ENCODE results near the gene CLCN3.
A peak's percentile ranks its signal among the peaks of the same experiment; 100 is the strongest.

The CLCN3 gene

DNA sequence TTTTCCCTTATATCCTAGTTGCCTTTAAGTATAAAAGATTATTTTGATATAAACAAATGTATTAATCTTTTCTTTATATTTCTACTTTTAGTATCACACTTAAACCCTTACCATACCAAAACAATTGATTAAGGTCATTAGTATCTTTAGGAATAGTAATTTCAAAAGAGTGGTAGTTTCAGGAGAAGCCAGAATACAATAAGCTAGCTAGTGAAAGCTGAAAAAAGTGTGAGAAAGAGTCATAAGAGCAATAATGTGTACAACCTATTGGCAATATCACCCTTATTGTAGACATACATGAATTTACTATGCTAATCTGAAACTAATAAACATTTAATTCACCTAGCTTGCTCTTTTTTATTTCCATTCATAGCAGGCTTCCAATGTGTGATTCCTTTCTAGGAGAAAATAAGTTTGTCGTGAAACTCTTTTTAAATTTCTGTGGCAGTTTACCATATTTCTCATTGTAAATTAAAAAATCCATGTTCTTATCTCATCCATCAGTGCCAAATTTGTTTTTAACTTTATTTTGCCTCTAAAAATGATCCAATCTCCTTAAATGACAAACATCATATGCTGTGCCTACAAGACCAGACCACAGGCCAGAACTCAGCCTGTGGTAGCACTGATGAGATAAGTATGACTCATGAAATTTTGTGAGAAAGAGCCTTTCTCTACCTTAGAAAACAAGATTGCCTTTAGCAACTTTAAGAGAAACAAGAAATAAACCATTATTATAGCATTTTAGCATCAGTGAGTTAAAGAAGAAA lies 16.1 kb upstream of the CLCN3 start:
- peaks cover 4% of the 10 kb centered on the region in 2 donors for H3K36me3 ChIP-seq (ENCODE audit: control insufficient read depth in 1 of 2, insufficient read depth in 2 of 2, low read length in 2 of 2)
- no peak overlapping the region for H3K4me3 ChIP-seq (ENCODE audit: low read depth in 1 of 2, low read length in 2 of 2)
- no peak overlapping the region for H3K27ac ChIP-seq (ENCODE audit: low read length)

DNA sequence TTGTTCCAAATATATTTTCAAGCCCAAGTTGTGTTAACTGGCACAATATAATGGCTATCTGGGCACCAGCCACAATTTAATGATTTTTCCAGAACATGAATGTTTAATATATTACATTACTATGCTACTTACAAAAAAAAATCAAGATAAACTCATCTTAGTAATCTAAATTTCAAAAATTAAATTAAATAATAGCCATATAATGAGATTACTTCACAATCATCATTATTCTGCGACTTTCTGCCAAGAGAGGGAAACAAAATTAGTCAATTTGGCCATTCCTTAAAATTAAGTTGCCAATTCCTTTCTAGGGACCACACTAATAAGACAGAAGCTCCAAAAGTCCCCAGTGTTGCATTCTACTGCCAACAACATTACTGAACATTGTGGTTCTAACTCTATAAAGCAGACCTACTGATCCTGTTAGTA lies 15.5 kb upstream of the CLCN3 start:
- H3K27me3 ChIP-seq (ENCODE audit: low read depth, low read length): no peaks in the 10 kb centered on the region
- peaks cover 0 to 3% of the 10 kb centered on the region in 2 donors for H3K4me1 ChIP-seq (ENCODE audit: control insufficient read depth in 1 of 2, insufficient read depth in 2 of 2, low read length in 2 of 2)
- peaks cover 4% of the 10 kb centered on the region in 2 donors for H3K36me3 ChIP-seq (ENCODE audit: control insufficient read depth in 1 of 2, insufficient read depth in 2 of 2, low read length in 2 of 2)
- H3K4me3 ChIP-seq (ENCODE audit: low read depth in 1 of 2, low read length in 2 of 2): no peak overlapping the region
- H3K27ac ChIP-seq (ENCODE audit: low read length): peak overlapping the region; percentile 6
- no peaks in the 10 kb centered on the region for H3K9me3 ChIP-seq (ENCODE audit: control insufficient read depth in 1 of 2, low read length in 2 of 2)

More for the DNA sequence above, 16.1 kb upstream of the CLCN3 start:
- Histone ChIP-seq H3K4me1 (ENCODE audit: control insufficient read depth in 1 of 2, insufficient read depth in 2 of 2, low read length in 2 of 2) (peaks cover 0 to 3% of the 10 kb centered on the region in 2 donors), H3K9me3 (ENCODE audit: control insufficient read depth in 1 of 2, low read length in 2 of 2) (no peaks in the 10 kb centered on the region), H3K27me3 (ENCODE audit: low read depth, low read length) (no peaks in the 10 kb centered on the region)

DNA sequence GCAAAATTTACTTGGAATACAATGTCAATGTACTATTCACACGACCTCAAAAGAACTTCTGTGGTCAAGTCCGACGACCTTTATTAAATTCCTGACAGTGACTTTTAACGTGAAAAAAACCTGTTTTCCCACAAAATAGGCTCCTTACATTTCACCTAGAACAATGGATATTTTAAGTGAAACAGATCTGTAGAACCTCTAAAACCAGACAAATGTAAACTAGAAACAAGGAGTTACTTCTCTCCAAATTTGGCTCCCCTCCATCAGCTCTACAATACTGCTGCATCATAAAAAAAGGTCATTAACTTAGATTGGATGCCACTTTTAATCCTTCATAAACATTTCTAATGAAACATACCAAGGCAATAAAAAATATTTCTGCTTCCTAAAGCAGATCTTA lies 9.2 kb upstream of the CLCN3 start:
- H3K27me3 ChIP-seq (ENCODE audit: low read depth, low read length): no peaks in the 10 kb centered on the region

DNA sequence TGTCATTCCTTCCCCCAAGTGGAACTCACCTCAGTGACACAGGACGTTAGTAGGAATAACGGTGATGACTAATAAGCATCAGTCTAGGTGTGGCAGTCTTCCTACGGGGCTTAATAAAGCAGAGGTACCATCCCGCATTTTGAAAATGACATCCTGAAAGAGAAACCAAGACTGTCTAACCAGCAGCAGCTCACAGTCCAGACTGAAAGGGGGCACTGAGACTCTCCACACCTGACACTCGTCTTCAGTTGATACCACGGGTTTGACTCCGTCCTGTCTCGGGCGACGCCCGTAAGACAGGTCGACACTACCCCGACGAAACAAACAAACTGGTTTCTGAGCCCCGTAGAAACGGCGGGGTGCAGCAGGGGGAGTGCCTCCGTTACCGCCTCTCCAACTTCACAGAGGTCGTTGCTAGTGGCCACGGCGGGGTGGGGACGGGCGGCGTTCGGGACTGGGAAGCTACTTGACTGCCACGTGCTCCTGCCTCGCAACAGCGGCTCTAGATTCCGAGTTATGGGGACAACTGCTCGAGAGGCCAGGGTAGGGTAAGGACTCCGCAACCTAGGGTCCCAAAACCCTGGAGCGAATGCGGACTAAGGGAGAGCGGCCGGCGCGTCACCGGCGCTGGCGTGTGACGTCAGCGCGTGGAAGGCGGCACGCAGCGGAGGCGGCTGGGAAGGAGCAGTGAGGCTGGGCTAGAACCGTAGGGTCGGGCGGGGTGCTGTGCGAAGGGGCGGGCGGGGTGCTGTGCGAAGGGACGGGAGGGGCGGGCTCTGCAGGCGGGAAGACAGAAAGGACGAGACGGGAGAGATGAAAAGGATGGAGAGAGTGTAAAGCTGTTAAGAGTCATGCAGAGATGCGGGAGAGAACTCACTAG lies 8.1 kb upstream of the CLCN3 start, which contains the start of gene NEK1:
Gene NEK1 (minus strand): TSS at position 593 of the 880 bp plus-strand sequence. CDS start 9,953 bp downstream, outside the sequence.
- peak within 1 kb of the TSS; percentile 94 for H3K27ac ChIP-seq (ENCODE audit: low read length)
- H3K4me1 ChIP-seq (ENCODE audit: control insufficient read depth in 1 of 2, insufficient read depth in 2 of 2, low read length in 2 of 2): peaks cover 4 to 19% of the 10 kb centered on the region in 2 donors
- H3K9me3 ChIP-seq (ENCODE audit: control insufficient read depth in 1 of 2, low read length in 2 of 2): no peaks in the 10 kb centered on the region
- no peaks in the 10 kb centered on the region for H3K27me3 ChIP-seq (ENCODE audit: low read depth, low read length)
- H3K4me3 ChIP-seq (ENCODE audit: low read depth in 1 of 2, low read length in 2 of 2): peak within 1 kb of the TSS; percentile 87 to 100
- H3K36me3 ChIP-seq (ENCODE audit: control insufficient read depth in 1 of 2, insufficient read depth in 2 of 2, low read length in 2 of 2): no peaks in the 10 kb centered on the region

More for the DNA sequence above, 9.2 kb upstream of the CLCN3 start:
- Histone ChIP-seq H3K4me3 (ENCODE audit: low read depth in 1 of 2, low read length in 2 of 2) (peak overlapping the region; percentile 87 to 100), H3K9me3 (ENCODE audit: control insufficient read depth in 1 of 2, low read length in 2 of 2) (no peaks in the 10 kb centered on the region), H3K36me3 (ENCODE audit: control insufficient read depth in 1 of 2, insufficient read depth in 2 of 2, low read length in 2 of 2) (no peaks in the 10 kb centered on the region), H3K4me1 (ENCODE audit: control insufficient read depth in 1 of 2, insufficient read depth in 2 of 2, low read length in 2 of 2) (peaks cover 4 to 19% of the 10 kb centered on the region in 2 donors), H3K27ac (ENCODE audit: low read length) (no peak overlapping the region)

DNA sequence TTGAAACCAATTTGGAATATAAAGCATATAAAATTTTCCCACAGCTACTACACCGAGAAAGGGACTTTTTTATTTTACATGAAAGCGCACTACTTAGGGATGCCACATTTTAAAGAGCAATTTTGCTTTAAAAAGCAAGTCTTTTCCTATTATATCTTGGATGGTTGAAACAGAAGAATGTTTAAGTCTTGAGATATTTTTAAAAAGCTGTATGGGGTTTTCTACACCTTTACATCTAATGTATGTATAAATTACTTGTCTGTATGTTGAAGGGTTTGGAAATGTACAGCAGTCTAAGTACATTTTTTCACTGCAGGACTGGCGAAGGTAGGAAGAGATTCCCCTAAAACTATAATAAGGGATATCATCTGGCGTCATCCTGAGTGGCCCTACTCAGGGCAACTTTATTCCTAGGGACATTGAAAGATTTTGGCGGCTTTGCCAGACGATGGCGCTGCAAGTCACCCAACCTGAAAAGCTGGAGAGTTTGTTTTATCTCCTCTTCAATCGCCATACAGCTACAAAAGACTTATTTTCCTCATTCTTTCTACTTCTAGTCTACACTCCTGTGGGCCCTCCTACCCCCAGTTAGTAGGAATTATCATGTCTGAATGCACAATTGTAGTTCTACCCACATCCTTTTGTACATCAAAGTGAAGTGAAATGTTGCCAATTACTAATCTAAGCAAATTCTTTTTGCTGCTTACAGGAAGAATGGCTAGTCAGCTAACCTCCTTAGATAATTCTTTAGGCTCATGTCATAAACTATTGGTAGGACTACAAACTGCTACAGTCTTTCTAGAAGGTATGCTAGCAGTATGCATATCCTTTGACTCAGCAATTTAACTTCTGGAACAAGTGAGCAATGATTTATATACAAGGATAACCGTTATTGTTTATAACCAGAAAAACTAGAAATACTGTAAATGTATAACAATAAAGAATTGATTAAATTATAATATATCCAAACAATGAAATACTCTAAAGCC lies 7.2 kb upstream of the CLCN3 start:
- Histone ChIP-seq H3K4me1 (ENCODE audit: control insufficient read depth in 1 of 2, insufficient read depth in 2 of 2, low read length in 2 of 2) (peaks cover 4 to 19% of the 10 kb centered on the region in 2 donors), H3K27me3 (ENCODE audit: low read depth, low read length) (no peaks in the 10 kb centered on the region), H3K4me3 (ENCODE audit: low read depth in 1 of 2, low read length in 2 of 2) (peak overlapping the region; percentile 87 to 100), H3K9me3 (ENCODE audit: control insufficient read depth in 1 of 2, low read length in 2 of 2) (no peaks in the 10 kb centered on the region), H3K36me3 (ENCODE audit: control insufficient read depth in 1 of 2, insufficient read depth in 2 of 2, low read length in 2 of 2) (no peaks in the 10 kb centered on the region), H3K27ac (ENCODE audit: low read length) (peak overlapping the region; percentile 63)

DNA sequence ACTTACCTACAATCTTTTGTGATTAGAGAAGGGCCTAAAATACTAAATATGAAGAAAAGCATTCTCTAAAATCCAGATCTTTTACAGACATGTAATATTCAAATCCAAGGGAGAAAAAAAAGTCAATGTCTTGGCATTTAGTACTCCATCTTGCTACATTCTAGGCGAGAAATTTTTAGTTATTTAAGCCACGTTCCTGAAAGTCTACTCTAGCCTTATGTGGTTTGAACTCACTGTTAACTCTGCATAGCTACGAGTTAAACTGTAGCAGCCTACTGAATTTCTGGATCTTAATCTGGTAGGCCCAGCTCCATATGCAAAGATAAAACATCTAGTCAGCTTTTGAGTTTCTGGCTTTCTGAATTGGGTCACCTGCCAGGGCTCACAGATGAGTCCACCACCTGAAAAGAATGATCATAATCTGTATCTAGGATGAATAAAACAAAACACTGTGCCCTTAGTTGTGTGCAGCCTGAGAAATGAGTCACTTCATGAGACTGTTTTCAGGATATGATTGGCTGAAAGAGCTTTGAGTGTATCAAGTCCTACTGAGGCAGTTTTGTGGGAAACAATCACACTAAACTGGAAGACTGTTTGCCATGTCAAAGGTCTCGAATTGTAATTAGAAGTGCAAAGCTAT lies 4.8 kb upstream of the CLCN3 start:
- no peaks in the 10 kb centered on the region for H3K9me3 ChIP-seq (ENCODE audit: control insufficient read depth in 1 of 2, low read length in 2 of 2)
- no peak overlapping the region for H3K27ac ChIP-seq (ENCODE audit: low read length)
- H3K4me3 ChIP-seq (ENCODE audit: low read depth in 1 of 2, low read length in 2 of 2): no peak overlapping the region
- peaks cover 4 to 14% of the 10 kb centered on the region in 2 donors for H3K4me1 ChIP-seq (ENCODE audit: control insufficient read depth in 1 of 2, insufficient read depth in 2 of 2, low read length in 2 of 2)
- no peaks in the 10 kb centered on the region for H3K36me3 ChIP-seq (ENCODE audit: control insufficient read depth in 1 of 2, insufficient read depth in 2 of 2, low read length in 2 of 2)
- H3K27me3 ChIP-seq (ENCODE audit: low read depth, low read length): no peaks in the 10 kb centered on the region

DNA sequence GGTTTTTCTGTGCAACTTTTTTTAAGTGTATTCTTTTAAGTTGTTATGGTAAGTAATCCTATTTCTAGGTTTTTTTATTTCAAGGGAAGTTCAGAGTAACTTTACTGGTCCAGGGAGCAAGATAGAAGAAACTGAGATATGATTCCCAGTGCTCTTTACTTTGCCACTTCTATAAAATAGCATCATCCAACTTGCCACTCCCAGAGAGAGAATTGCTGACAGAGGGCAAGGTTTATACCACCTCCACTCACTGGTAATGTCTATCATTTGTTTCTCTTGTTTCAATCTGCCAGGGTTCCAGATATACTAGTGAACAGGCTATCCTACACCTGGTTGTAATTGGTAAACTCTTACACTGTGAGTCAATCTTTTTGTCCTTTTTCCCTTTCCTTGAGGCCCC lies 3.5 kb upstream of the CLCN3 start:
- no peak overlapping the region for H3K4me3 ChIP-seq (ENCODE audit: low read depth in 1 of 2, low read length in 2 of 2)
- no peak overlapping the region for H3K27ac ChIP-seq (ENCODE audit: low read length)
- no peaks in the 10 kb centered on the region for H3K27me3 ChIP-seq (ENCODE audit: low read depth, low read length)
- H3K9me3 ChIP-seq (ENCODE audit: control insufficient read depth in 1 of 2, low read length in 2 of 2): no peaks in the 10 kb centered on the region
- peaks cover 9% of the 10 kb centered on the region in 2 donors for H3K4me1 ChIP-seq (ENCODE audit: control insufficient read depth in 1 of 2, insufficient read depth in 2 of 2, low read length in 2 of 2)
- H3K36me3 ChIP-seq (ENCODE audit: control insufficient read depth in 1 of 2, insufficient read depth in 2 of 2, low read length in 2 of 2): no peaks in the 10 kb centered on the region

DNA sequence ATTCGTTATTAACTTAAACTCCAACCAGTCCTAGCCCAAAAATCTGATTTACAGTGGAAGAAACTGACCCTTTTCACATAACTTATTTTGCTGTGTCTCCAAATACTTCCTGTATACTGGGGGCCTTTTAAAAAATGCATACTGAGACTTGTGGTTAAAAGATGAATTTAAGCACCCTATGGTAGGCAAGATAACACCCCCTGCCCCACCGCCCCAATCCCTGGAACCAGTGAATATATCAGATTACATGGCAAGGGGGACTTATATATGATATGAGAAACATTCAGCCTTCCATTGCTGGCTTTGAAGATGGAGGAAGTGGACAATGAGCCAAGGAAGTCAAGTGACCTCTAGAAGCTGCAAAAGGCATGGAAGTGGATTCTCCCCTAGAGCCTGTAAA lies 3.1 kb upstream of the CLCN3 start:
- H3K4me3 ChIP-seq (ENCODE audit: low read depth in 1 of 2, low read length in 2 of 2): no peak overlapping the region
- no peaks in the 10 kb centered on the region for H3K27me3 ChIP-seq (ENCODE audit: low read depth, low read length)
- no peak overlapping the region for H3K27ac ChIP-seq (ENCODE audit: low read length)
- H3K9me3 ChIP-seq (ENCODE audit: control insufficient read depth in 1 of 2, low read length in 2 of 2): no peaks in the 10 kb centered on the region
- H3K36me3 ChIP-seq (ENCODE audit: control insufficient read depth in 1 of 2, insufficient read depth in 2 of 2, low read length in 2 of 2): no peaks in the 10 kb centered on the region
- peaks cover 11 to 13% of the 10 kb centered on the region in 2 donors for H3K4me1 ChIP-seq (ENCODE audit: control insufficient read depth in 1 of 2, insufficient read depth in 2 of 2, low read length in 2 of 2)

DNA sequence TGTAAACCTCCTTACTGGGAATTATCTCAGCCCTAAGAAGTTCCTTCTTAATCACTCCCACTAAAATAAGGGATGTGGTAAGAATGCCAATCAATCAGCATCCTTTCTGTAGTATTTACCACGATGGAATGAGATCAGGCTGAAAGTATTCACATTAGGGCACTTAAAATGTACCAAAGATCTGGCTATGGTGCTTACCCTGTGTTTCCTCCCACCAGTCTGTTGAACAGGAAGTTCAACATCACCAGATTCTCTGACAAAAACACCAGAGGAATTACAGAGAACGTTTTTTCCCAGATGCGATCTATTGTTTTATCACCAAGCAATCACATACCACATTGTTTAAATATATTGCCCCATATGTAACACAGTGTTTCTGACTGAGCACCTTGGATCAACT lies 2.1 kb upstream of the CLCN3 start:
- no peak overlapping the region for H3K27ac ChIP-seq (ENCODE audit: low read length)
- H3K36me3 ChIP-seq (ENCODE audit: control insufficient read depth in 1 of 2, insufficient read depth in 2 of 2, low read length in 2 of 2): no peaks in the 10 kb centered on the region
- no peaks in the 10 kb centered on the region for H3K27me3 ChIP-seq (ENCODE audit: low read depth, low read length)
- no peak overlapping the region for H3K4me3 ChIP-seq (ENCODE audit: low read depth in 1 of 2, low read length in 2 of 2)
- H3K9me3 ChIP-seq (ENCODE audit: control insufficient read depth in 1 of 2, low read length in 2 of 2): no peaks in the 10 kb centered on the region
- H3K4me1 ChIP-seq (ENCODE audit: control insufficient read depth in 1 of 2, insufficient read depth in 2 of 2, low read length in 2 of 2): peaks cover 7 to 17% of the 10 kb centered on the region in 2 donors

DNA sequence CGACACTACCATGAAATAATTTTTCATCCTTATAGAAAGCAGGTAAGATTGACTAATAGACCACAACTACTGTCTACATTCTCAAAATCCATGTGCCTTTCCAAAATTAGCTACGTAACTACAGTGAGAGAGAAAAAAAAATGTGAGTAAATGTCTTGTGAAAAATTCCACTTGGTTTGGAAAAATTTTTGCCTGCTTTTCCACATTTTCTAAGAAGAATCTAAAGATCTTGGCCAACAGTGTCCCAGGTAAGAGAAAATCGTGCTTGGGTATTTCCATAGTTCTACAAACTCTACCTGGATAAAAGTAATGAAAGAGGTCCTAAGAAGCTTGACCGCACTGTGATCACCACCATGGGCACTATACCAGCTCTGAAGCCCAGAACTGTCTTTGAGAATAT lies 1.4 kb upstream of the CLCN3 start:
- Histone ChIP-seq H3K27ac (ENCODE audit: low read length) (no peak overlapping the region), H3K36me3 (ENCODE audit: control insufficient read depth in 1 of 2, insufficient read depth in 2 of 2, low read length in 2 of 2) (no peaks in the 10 kb centered on the region), H3K4me3 (ENCODE audit: low read depth in 1 of 2, low read length in 2 of 2) (peak overlapping the region in 1 of 2 donors; percentile 97), H3K27me3 (ENCODE audit: low read depth, low read length) (no peaks in the 10 kb centered on the region), H3K9me3 (ENCODE audit: control insufficient read depth in 1 of 2, low read length in 2 of 2) (no peaks in the 10 kb centered on the region), H3K4me1 (ENCODE audit: control insufficient read depth in 1 of 2, insufficient read depth in 2 of 2, low read length in 2 of 2) (peaks cover 7 to 14% of the 10 kb centered on the region in 2 donors)
